GM12891 (cell line): ENCODE results near the gene PTRH1.

Experiments
- PAX5 ChIP-seq: IDR thresholded peaks from 2 replicates; pipeline ENCODE4 v1.6.1; 2011; ENCODE audit warnings: low read length, moderate library complexity, mild to moderate bottlenecking; ENCODE audit not compliant: insufficient read depth, severe bottlenecking
- POLR2A ChIP-seq: IDR thresholded peaks from 2 replicates; pipeline ENCODE4 v1.6.1; 2011; ENCODE audit warnings: low read depth, low read length, control low read depth
- POLR2AphosphoS5 ChIP-seq: IDR thresholded peaks from 2 replicates; pipeline ENCODE4 v1.6.1; 2011; ENCODE audit warnings: low read depth, low read length, control low read depth
- POU2F2 ChIP-seq: IDR thresholded peaks from 2 replicates; pipeline ENCODE4 v1.6.1; 2011; ENCODE audit warnings: low read depth, mild to moderate bottlenecking, control low read depth, low read length, moderate library complexity
- SPI1 ChIP-seq: IDR thresholded peaks from 2 replicates; pipeline ENCODE4 v1.6.1; 2011; ENCODE audit warnings: low read depth, low read length, control low read depth

GRCh38 chr9:127676638-127677037 lies 38.8 kb downstream of the PTRH1 start:
- TF ChIP-seq POLR2AphosphoS5 (no peak), POLR2A (no peak), PAX5 (no peak), POU2F2 (no peak), SPI1 (no peak)
